ENCODE results near the gene TAOK2.

TAOK2 gene

DNA sequence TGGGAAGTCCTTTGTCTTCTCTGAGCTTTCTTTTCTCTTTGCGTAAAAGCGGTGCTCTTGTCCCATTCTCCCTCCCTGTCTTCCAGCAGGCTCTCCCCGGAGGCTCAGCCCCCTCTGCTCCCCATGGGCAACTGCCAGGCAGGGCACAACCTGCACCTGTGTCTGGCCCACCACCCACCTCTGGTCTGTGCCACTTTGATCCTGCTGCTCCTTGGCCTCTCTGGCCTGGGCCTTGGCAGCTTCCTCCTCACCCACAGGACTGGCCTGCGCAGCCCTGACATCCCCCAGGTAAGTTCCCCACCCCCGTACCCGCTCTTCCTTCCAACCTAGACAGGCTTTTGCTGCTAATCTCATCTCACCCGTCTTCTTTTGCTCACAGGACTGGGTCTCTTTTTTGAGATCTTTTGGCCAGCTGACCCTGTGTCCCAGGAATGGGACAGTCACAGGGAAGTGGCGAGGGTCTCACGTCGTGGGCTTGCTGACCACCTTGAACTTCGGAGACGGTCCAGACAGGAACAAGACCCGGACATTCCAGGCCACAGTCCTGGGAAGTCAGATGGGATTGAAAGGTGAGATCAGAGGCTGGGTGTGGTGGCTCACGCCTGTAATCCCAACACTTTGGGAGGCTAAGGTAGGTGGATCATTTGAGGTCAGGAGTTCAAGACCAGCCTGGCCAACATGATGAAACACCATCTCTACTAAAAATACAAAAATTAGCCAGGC is 10.5 kb upstream of the TAOK2 start:
- DNase-seq, result peak; percentile 62

DNA sequence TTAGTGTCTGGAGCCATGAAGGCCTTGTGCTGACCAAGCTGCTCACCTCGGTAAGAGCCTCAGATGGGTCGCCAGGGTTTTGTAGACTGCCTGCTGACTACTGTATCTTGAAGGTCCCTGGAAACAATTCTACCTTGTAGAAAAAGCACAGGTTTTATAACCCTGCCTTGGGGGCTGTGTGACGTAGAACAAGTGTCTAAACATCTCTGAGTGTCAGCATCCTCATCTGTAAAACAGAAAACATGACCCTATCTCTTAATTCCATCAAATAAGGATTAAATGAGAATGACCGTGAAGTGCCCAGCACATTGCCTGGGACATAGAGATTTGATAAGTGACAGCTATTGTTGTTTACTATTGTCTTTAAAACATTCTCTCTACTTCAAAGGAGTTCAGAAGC is 5.5 kb upstream of the TAOK2 start:
- DNase-seq, result peak; percentile 24

GRCh38 chr16:29971304-29971703 is 2.4 kb upstream of the TAOK2 start:
- peak; percentile 44 for DNase-seq

- peak; percentile 55 for DNase-seq
These were observed 1.2 kb upstream of the TAOK2 start for GRCh38 chr16:29972500-29972899.

- no peak for DNase-seq
These were observed 680 bp upstream of the TAOK2 start for GRCh38 chr16:29972992-29973383.

- DNase-seq, result peak; percentile 65
These were observed 844 bp downstream of the TAOK2 start for GRCh38 chr16:29974291-29975133.

- no peak for DNase-seq
These were observed 1.5 kb downstream of the TAOK2 start for GRCh38 chr16:29975134-29975538.

- no peak for DNase-seq
These were observed 2.3 kb downstream of the TAOK2 start for GRCh38 chr16:29975811-29976511.

DNA sequence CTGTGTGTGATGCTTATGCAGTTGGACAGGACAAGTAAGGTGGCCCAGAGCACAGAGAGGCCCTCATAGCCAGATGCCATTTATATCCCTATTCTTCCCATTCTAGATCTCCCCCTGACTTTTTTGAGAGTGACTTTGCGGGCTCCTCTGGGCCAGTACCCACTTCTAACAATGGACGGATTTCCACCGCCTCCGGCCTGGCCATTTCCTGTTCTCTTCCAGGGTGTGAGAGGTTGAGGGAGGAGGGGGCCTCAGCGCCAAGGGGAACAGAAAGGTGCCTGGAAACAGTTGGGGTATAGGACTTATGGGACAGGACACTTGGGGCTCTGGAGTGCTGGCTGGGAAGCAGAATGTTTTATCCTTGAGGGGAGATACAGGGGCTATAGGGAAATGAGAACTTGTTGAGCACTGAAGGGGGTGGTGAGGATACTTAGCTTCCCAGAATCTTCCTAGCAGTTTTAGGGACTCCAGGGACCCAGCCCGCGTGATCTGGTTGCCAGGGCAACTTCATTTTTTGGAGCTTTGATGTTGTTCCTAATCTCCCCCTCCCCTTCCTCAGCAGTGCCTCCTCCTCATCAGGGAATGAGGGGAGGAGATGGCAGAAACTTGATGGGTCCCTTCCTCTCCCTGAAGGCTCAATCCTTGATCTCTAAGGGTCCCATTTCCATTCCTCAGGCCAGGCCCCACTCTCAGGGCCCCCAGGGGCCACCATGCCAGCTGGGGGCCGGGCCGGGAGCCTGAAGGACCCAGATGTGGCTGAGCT is 3.6 kb downstream of the TAOK2 start:
- no peak for DNase-seq

DNA sequence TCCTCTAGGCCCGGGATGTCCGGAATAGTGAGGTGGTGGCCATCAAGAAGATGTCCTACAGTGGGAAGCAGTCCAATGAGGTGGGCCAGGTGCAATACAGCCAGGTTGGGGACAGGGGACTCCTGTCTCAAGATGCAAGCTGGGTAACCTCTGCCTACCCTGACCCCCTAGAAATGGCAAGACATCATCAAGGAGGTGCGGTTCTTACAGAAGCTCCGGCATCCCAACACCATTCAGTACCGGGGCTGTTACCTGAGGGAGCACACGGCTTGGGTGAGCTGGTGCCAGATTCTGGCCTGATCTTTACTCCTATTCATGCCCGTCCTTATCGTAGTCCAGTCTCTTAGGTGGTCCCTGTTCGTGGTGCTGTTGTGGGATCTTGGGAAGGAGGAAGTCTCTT is 4.4 kb downstream of the TAOK2 start:
- no peak for DNase-seq

DNA sequence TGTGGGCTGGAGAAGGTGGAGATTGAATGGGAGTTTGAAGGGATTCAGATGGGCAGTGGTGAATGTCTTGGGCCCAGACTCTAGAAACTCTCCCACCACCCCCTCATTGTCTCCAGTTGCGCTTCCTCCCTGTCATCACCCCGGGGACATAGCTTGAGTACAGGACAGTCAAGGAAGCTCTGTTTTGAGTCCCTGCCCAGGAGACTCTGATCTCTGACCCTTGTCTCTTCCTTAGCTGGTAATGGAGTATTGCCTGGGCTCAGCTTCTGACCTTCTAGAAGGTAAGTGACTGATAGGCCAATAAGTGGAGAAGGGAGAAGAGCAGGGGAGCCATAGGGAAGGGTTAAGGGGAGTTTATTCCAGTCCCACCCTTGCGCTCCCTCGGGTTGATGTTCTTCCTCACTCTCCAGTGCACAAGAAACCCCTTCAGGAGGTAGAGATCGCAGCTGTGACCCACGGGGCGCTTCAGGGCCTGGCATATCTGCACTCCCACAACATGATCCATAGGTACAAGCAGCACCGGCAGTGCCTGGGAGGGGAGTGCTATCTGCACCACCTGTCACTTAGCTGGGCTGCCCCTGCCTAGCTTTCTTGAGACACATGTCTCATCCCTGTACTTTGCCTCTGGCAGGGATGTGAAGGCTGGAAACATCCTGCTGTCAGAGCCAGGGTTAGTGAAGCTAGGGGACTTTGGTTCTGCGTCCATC is 5.0 kb downstream of the TAOK2 start:
- no peak for DNase-seq

- no peak for DNase-seq
These were observed 9.1 kb downstream of the TAOK2 start for GRCh38 chr16:29982560-29983419.

DNA sequence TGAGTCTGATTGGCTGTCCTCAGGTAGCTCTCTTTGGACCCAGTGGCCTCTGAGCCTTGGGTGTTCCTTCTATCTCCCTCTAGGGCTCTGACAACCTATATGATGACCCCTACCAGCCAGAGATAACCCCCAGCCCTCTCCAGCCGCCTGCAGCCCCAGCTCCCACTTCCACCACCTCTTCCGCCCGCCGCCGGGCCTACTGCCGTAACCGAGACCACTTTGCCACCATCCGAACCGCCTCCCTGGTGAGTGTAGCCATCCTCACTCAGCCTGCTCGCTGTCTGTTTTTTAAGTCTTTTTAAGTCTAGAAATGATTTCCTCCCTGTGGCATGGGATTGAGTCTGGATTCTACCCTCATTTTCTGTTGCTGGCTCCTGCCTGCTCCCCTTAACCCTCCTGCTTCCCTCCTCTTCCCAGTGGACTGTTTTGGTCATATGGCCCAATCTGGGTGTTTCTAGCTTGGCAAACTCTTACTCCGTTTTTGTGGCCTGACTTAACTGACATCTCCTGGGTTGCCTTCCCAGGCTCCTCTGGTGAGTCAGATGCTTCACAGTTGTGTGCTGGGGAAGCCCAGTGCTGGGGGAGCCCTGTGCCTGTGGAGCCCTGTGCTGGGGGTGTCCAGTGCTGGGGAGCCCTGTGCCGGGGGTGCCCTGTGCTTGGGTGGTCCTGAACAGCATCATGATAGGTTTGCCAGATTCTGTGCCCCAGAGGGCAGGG is 9.9 kb downstream of the TAOK2 start:
- DNase-seq, result no peak

- DNase-seq, result no peak
These were observed 10.6 kb downstream of the TAOK2 start for GRCh38 chr16:29984137-29984763.

- DNase-seq, result no peak
These were observed 11.1 kb downstream of the TAOK2 start for GRCh38 chr16:29984764-29985147.

DNA sequence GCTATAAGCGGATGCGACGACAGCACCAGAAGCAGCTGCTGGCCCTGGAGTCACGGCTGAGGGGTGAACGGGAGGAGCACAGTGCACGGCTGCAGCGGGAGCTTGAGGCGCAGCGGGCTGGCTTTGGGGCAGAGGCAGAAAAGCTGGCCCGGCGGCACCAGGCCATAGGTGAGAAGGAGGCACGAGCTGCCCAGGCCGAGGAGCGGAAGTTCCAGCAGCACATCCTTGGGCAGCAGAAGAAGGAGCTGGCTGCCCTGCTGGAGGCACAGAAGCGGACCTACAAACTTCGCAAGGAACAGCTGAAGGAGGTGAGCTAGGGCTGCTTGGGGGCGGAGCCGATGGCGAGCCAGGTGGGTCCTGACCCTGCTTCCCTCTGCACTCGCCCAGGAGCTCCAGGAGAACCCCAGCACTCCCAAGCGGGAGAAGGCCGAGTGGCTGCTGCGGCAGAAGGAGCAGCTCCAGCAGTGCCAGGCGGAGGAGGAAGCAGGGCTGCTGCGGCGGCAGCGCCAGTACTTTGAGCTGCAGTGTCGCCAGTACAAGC is 11.7 kb downstream of the TAOK2 start:
- DNase-seq, result no peak

- no peak for DNase-seq
These were observed 12.6 kb downstream of the TAOK2 start for GRCh38 chr16:29986231-29986630.

DNA sequence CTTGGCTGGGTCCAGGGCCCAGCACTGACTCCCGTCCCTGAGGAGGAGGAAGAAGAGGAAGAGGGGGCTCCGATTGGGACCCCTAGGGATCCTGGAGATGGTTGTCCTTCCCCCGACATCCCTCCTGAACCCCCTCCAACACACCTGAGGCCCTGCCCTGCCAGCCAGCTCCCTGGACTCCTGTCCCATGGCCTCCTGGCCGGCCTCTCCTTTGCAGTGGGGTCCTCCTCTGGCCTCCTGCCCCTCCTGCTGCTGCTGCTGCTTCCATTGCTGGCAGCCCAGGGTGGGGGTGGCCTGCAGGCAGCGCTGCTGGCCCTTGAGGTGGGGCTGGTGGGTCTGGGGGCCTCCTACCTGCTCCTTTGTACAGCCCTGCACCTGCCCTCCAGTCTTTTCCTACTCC is 13.3 kb downstream of the TAOK2 start:
- DNase-seq, result no peak

DNA sequence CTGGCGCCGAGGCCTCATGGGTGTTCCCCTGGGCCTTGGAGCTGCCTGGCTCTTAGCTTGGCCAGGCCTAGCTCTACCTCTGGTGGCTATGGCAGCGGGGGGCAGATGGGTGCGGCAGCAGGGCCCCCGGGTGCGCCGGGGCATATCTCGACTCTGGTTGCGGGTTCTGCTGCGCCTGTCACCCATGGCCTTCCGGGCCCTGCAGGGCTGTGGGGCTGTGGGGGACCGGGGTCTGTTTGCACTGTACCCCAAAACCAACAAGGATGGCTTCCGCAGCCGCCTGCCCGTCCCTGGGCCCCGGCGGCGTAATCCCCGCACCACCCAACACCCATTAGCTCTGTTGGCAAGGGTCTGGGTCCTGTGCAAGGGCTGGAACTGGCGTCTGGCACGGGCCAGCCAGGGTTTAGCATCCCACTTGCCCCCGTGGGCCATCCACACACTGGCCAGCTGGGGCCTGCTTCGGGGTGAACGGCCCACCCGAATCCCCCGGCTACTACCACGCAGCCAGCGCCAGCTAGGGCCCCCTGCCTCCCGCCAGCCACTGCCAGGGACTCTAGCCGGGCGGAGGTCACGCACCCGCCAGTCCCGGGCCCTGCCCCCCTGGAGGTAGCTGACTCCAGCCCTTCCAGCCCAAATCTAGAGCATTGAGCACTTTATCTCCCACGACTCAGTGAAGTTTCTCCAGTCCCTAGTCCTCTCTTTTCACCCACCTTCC is 13.9 kb downstream of the TAOK2 start:
- no peak for DNase-seq

Data from activated effector memory CD4-positive, alpha-beta T cell treated with anti-CD3 and anti-CD28 coated beads, Interleukin-2, amount 50 U/mL, for 16 hours (primary cell).